ENCODE measurements around the gene C20orf141. TPM values are rescaled to one million over a fixed set of nuclear protein-coding genes. Genes with fewer than 3 reads are reported as not detected.

The C20orf141 gene
- total and polyA plus RNA-seq, 10 of the 15 experiments (the other 5 are each of a cell fraction or from before 2014, with no cell fraction given) = not detected

DNA sequence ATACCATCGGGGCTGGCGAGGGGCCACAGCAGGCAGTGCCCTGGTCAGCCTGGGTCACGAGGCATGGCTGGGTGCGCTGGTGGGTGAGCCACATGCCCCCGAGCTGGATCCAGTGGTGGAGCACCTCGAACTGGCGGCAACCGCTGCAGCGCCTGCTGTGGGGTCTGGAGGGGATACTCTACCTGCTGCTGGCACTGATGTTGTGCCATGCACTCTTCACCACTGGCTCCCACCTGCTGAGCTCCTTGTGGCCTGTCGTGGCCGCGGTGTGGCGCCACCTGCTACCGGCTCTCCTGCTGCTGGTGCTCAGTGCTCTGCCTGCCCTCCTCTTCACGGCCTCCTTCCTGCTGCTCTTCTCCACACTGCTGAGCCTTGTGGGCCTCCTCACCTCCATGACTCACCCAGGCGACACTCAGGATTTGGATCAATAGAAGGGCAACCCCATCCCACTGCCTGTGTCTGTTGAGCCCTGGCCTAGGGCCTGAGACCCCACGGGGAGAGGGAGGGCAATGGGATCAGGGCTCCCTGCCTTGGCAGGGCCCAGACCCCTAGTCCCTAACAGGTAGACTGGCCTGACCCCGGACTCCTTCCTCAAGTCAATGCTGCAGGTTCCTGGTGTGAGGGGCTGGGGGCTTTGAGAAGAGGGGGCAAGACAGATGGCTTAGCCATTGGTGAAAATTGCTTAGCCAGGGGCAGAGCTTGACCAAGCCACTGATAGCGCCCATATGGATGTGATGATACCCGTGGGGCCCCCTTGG lies 2.0 kb downstream of the C20orf141 start:
- FAIRE-seq (no peak), DNase-seq (ENCODE audit: low read depth, low spot score) (no peak), ATAC-seq (peak; percentile 49)
- CTCF ChIA-PET = interaction anchor here (0.6 to 0.7 kb wide), 2 partner anchors 141 to 184 kb away, joined by 4 to 5 read pairs; no protein-coding TSS in a partner anchor
- Histone ChIP-seq H3K27ac (ENCODE audit: control insufficient read depth, insufficient read depth) (no peak overlapping the region), H3K4me1 (ENCODE audit: control insufficient read depth, insufficient read depth, low read length) (no peaks in the 10 kb centered on the region), H3K36me3 (ENCODE audit: control insufficient read depth in 2 of 2, insufficient read depth in 2 of 2, low read length in 1 of 2) (no peaks in the 10 kb centered on the region), H3K79me2 (ENCODE audit: control insufficient read depth, insufficient read depth, low read length) (no peaks in the 10 kb centered on the region), H3K4me2 (ENCODE audit: control insufficient read depth, insufficient read depth) (no peak overlapping the region), H3K4me3 (no peak overlapping the region), H3K27me3 (replicated peaks in 1 of 2; ENCODE audit: control insufficient read depth in 2 of 2, insufficient read depth in 2 of 2, low read length in 1 of 2) (no peaks in the 10 kb centered on the region; a peak in 1 of 4 replicates), H3K9me3 (replicated peaks; ENCODE audit: control insufficient read depth, insufficient read depth, low read length) (no peaks in the 10 kb centered on the region; the same call in 2 of the 3 replicates), H4K20me1 (ENCODE audit: control insufficient read depth, insufficient read depth) (no peaks in the 10 kb centered on the region), H3K9ac (ENCODE audit: control insufficient read depth, insufficient read depth, low read length) (no peak overlapping the region), H2AFZ (ENCODE audit: control insufficient read depth, low read depth, low read length) (no peak overlapping the region)
- POLR2A ChIA-PET = no interaction called here
- RAD21 ChIA-PET (ENCODE audit: unreplicated experiment) = no interaction called here
- TF ChIP-seq NR2C1 (IDR thresholded peaks at IDR 0.05) = no peak
- TF ChIP-seq TCF7 (IDR thresholded peaks at IDR 0.05; ENCODE audit: borderline replicate concordance) = no peak
- no peak for TF ChIP-seq SIN3A (IDR thresholded peaks at IDR 0.05; ENCODE audit: low read depth, low read length)
- no peak for TF ChIP-seq BACH1 (IDR thresholded peaks at IDR 0.05; ENCODE audit: borderline replicate concordance)
- no peak for TF ChIP-seq CHD2 (IDR thresholded peaks at IDR 0.05; ENCODE audit: borderline replicate concordance, low read depth, low read length)
- no peak for TF ChIP-seq JUND (IDR thresholded peaks at IDR 0.05; ENCODE audit: low read depth, low read length)
- TF ChIP-seq RAD21 (IDR thresholded peaks at IDR 0.05; ENCODE audit: insufficient read depth, low read depth, low read length) = 0 out of 2 replicates have a peak, but pooled peaks have one; percentile 6
- no peak for TF ChIP-seq TAF1 (IDR thresholded peaks at IDR 0.05; ENCODE audit: borderline replicate concordance, low read depth, low read length)
- intact Hi-C loops (cut with micrococcal nuclease; ENCODE audit: unreplicated experiment) = no loop called here
- in situ Hi-C loops (cut with MboI) = no loop called here
- BruUV-seq (replicated peaks) = no TSS peak
- SMC1A ChIA-PET (ENCODE audit: uncharacterized antibody, unreplicated experiment) = no interaction called here
- 31% methylated on average over 20 of the region's 20 CpGs for WGBS (ENCODE audit: insufficient coverage, insufficient replicate concordance, low lambda C conversion rate, missing lambda C conversion rate)

DNA sequence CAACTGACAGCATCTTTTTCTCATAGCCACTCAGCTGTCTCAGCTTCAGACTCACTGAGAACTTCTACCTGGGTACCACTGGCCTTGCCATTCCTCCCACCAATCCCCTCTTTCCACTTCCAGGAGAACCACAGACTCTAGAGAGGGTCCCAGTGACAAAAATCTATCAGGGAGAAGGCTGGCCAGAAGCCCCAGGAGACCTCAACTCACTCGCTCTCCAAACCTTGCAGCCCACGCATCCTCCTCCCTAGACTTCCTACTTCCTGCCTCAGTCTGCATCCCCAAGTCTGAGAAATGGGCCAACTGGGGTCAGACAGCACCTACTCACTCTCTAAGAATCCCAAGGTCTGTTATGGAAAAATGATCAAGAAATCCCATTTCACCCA lies 2.5 kb downstream of the C20orf141 start:
- Histone ChIP-seq H3K4me1 (ENCODE audit: control insufficient read depth, insufficient read depth, low read length) (no peaks in the 10 kb centered on the region), H3K9ac (ENCODE audit: control insufficient read depth, insufficient read depth, low read length) (no peak overlapping the region), H3K27me3 (replicated peaks in 1 of 2; ENCODE audit: control insufficient read depth in 2 of 2, insufficient read depth in 2 of 2, low read length in 1 of 2) (no peaks in the 10 kb centered on the region; a peak in 1 of 4 replicates), H3K9me3 (replicated peaks; ENCODE audit: control insufficient read depth, insufficient read depth, low read length) (no peaks in the 10 kb centered on the region), H3K4me2 (ENCODE audit: control insufficient read depth, insufficient read depth) (no peak overlapping the region), H4K20me1 (ENCODE audit: control insufficient read depth, insufficient read depth) (no peaks in the 10 kb centered on the region), H3K36me3 (ENCODE audit: control insufficient read depth in 2 of 2, insufficient read depth in 2 of 2, low read length in 1 of 2) (no peaks in the 10 kb centered on the region), H3K4me3 (no peak overlapping the region), H3K79me2 (ENCODE audit: control insufficient read depth, insufficient read depth, low read length) (no peaks in the 10 kb centered on the region), H2AFZ (ENCODE audit: control insufficient read depth, low read depth, low read length) (no peak overlapping the region), H3K27ac (ENCODE audit: control insufficient read depth, insufficient read depth) (no peak overlapping the region)
- intact Hi-C loops (cut with micrococcal nuclease; ENCODE audit: unreplicated experiment) = no loop called here
- no peak for DNase-seq (ENCODE audit: low read depth, low spot score)
- no TSS peak for BruUV-seq (replicated peaks)
- ATAC-seq = no peak
- no peak for FAIRE-seq
- ChIA-PET CTCF (no interaction called here), POLR2A (no interaction called here), SMC1A (ENCODE audit: uncharacterized antibody, unreplicated experiment) (no interaction called here), RAD21 (ENCODE audit: unreplicated experiment) (no interaction called here)
- WGBS (ENCODE audit: insufficient coverage, insufficient replicate concordance, low lambda C conversion rate, missing lambda C conversion rate) = 100% methylated on average over 2 of the region's 2 CpGs
- in situ Hi-C loops (cut with MboI) = no loop called here
- TF ChIP-seq, protein P1, sequence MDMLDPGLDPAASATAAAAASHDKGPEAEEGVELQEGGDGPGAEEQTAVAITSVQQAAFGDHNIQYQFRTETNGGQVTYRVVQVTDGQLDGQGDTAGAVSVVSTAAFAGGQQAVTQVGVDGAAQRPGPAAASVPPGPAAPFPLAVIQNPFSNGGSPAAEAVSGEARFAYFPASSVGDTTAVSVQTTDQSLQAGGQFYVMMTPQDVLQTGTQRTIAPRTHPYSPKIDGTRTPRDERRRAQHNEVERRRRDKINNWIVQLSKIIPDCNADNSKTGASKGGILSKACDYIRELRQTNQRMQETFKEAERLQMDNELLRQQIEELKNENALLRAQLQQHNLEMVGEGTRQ (IDR thresholded peaks at IDR 0.05; ENCODE audit: borderline replicate concordance, low read depth, low read length) = no peak
- no peak for TF ChIP-seq KDM1A (IDR thresholded peaks at IDR 0.05; ENCODE audit: borderline replicate concordance)
- TF ChIP-seq CEBPB (IDR thresholded peaks at IDR 0.05; ENCODE audit: borderline replicate concordance in 1 of 2, low read depth in 2 of 2, low read length in 2 of 2) = no peak
- no peak for TF ChIP-seq CBFB (IDR thresholded peaks at IDR 0.05; ENCODE audit: low read depth)
- TF ChIP-seq MEF2B (IDR thresholded peaks at IDR 0.05; ENCODE audit: partially characterized antibody, poor library complexity, severe bottlenecking) = no peak
- TF ChIP-seq ETV6 (conservative IDR thresholded peaks at IDR 0.05 in 1 of 2, IDR thresholded peaks at IDR 0.05 in 1 of 2; ENCODE audit: borderline replicate concordance in 1 of 2, low read depth in 1 of 2) = no peak
- no peak for TF ChIP-seq RAD51 (IDR thresholded peaks at IDR 0.05)
